ENCODE measurements around the gene SNX1. TPM values are rescaled to one million over a fixed set of nuclear protein-coding genes. Genes with fewer than 3 reads are reported as not detected.
"Not testable (repeated sequence)": the region's sequence is repeated elsewhere in the genome, so short reads cannot be mapped to it uniquely, and the experiment has no call there.

SNX1 gene
- total and polyA plus RNA-seq, 2 donors (not counting 3 experiments of a cell fraction or from before 2014, with no cell fraction given): 56.0 to 113 TPM

- ChIA-PET CTCF (interaction anchor here (1.1 to 1.9 kb wide), 2 partner anchors 11 to 46 kb away, joined by 4 to 5 read pairs; partner anchors contain the start of gene SNX1), POLR2A (no interaction called here)
- Histone ChIP-seq H3K36me3 (ENCODE audit: control insufficient read depth in 2 of 2, extremely low read depth in 1 of 2, insufficient read depth in 2 of 2, low read length in 2 of 2) (peaks cover 0 to 3% of the 10 kb centered on the region in 2 experiments), H3K4me1 (ENCODE audit: control insufficient read depth, extremely low read depth, insufficient read depth, low read length) (peaks cover 11% of the 10 kb centered on the region), H4K20me1 (replicated peaks; ENCODE audit: control insufficient read depth, extremely low read depth, insufficient read depth, low read length) (peaks cover 7% of the 10 kb centered on the region), H2AFZ (ENCODE audit: low read depth, low read length) (no peak overlapping the region), H3K9me1 (replicated peaks; ENCODE audit: control insufficient read depth, extremely low read depth, insufficient read depth, low read length) (peaks cover 3% of the 10 kb centered on the region), H3K27me3 (ENCODE audit: control insufficient read depth in 2 of 2, insufficient read depth in 2 of 2, low read length in 2 of 2) (no peaks in the 10 kb centered on the region), H3K4me2 (ENCODE audit: insufficient read depth, low read length) (no peak overlapping the region), H3K9ac (replicated peaks; ENCODE audit: extremely low read depth, insufficient read depth, low read length) (no peak overlapping the region), H3K4me3 (replicated peaks in 1 of 3; ENCODE audit: insufficient read depth in 1 of 3, low read depth in 1 of 3, low read length in 3 of 3) (no peak overlapping the region), H3K27ac (ENCODE audit: insufficient read depth, low read depth, low read length) (no peak overlapping the region), H3K79me2 (ENCODE audit: control insufficient read depth, insufficient read depth, low read length) (peaks cover 81% of the 10 kb centered on the region), H3K9me3 (replicated peaks; ENCODE audit: control insufficient read depth, insufficient read depth, low read length) (no peaks in the 10 kb centered on the region)
- intact Hi-C loops (cut with micrococcal nuclease) (no loop called here), dilution Hi-C loops (cut with MboI; ENCODE audit: extremely low pct_ligation_motif_present, low sequenced_read_pairs) (no loop called here)
- FAIRE-seq: no peak
- no TSS peak for BruUV-seq (replicated peaks)
- DNase-seq (ENCODE audit: low read depth, low spot score): no peak
- no peak for TF ChIP-seq MAX (IDR thresholded peaks at IDR 0.05; ENCODE audit: insufficient read depth, insufficient read length)
- no peak for TF ChIP-seq POLR2A (IDR thresholded peaks at IDR 0.05; ENCODE audit: low read depth, low read length)
- TF ChIP-seq CTCF (IDR thresholded peaks at IDR 0.05; ENCODE audit: extremely low read depth in 1 of 2, insufficient read depth in 1 of 2, low read depth in 1 of 2, low read length in 2 of 2): no peak
- no peak for TF ChIP-seq EZH2 (IDR thresholded peaks at IDR 0.05; ENCODE audit: borderline replicate concordance, low read depth, low read length, severe bottlenecking)
- no peak for TF ChIP-seq JUN (IDR thresholded peaks at IDR 0.05; ENCODE audit: borderline replicate concordance, insufficient read depth, insufficient read length, low read depth)
- no peak for TF ChIP-seq POLR2AphosphoS5 (IDR thresholded peaks at IDR 0.05; ENCODE audit: insufficient read depth, low read depth, low read length)
These were observed 11.6 kb downstream of the SNX1 start for GRCh38 chr15:64107337-64107736.

- H3K4me1 ChIP-seq (ENCODE audit: control insufficient read depth, extremely low read depth, insufficient read depth, low read length): peaks cover 11% of the 10 kb centered on the region
- BruUV-seq (replicated peaks); dilution Hi-C loops (cut with MboI; ENCODE audit: extremely low pct_ligation_motif_present, low sequenced_read_pairs); H3K9me1 ChIP-seq (replicated peaks; ENCODE audit: control insufficient read depth, extremely low read depth, insufficient read depth, low read length); FAIRE-seq; DNase-seq (ENCODE audit: low read depth, low spot score); H3K9ac ChIP-seq (replicated peaks; ENCODE audit: extremely low read depth, insufficient read depth, low read length); H3K4me3 ChIP-seq (replicated peaks in 1 of 3; ENCODE audit: insufficient read depth in 1 of 3, low read depth in 1 of 3, low read length in 3 of 3); H3K27me3 ChIP-seq (ENCODE audit: control insufficient read depth in 2 of 2, insufficient read depth in 2 of 2, low read length in 2 of 2); POLR2A ChIA-PET; H3K27ac ChIP-seq (ENCODE audit: insufficient read depth, low read depth, low read length); H4K20me1 ChIP-seq (replicated peaks; ENCODE audit: control insufficient read depth, extremely low read depth, insufficient read depth, low read length); H2AFZ ChIP-seq (ENCODE audit: low read depth, low read length); intact Hi-C loops (cut with micrococcal nuclease); H3K9me3 ChIP-seq (replicated peaks; ENCODE audit: control insufficient read depth, insufficient read depth, low read length); H3K4me2 ChIP-seq (ENCODE audit: insufficient read depth, low read length): not testable (repeated sequence)
- peaks cover 59% of the 10 kb centered on the region for H3K79me2 ChIP-seq (ENCODE audit: control insufficient read depth, insufficient read depth, low read length)
- CTCF ChIA-PET: interaction anchor here (0.9 to 1.9 kb wide), 4 partner anchors 9 to 500 kb away, joined by 3 to 8 read pairs (median 4); no protein-coding TSS in a partner anchor
- H3K36me3 ChIP-seq (ENCODE audit: control insufficient read depth in 2 of 2, extremely low read depth in 1 of 2, insufficient read depth in 2 of 2, low read length in 2 of 2): peaks cover 9 to 22% of the 10 kb centered on the region in 2 experiments
These were observed 14.4 kb downstream of the SNX1 start for GRCh38 chr15:64110108-64110701.

All from endothelial cell of umbilical vein (primary cell).